ENCODE measurements around the gene ALKAL2. TPM values are rescaled to one million over a fixed set of nuclear protein-coding genes. Genes with fewer than 3 reads are reported as not detected.

ALKAL2 gene
- total and polyA plus RNA-seq, 9 of the 15 experiments (the other 6 are each of a cell fraction or from before 2014, with no cell fraction given): not detected

GRCh38 chr2:320561-320960 is 32.7 kb upstream of the ALKAL2 start:
- intact Hi-C loops (cut with micrococcal nuclease): no loop called here
- H3K4me2 ChIP-seq (ENCODE audit: insufficient read depth, low read length): no peak overlapping the region
- in situ Hi-C loops (cut with MboI): no loop called here
- H3K9ac ChIP-seq (ENCODE audit: insufficient read depth in 1 of 2, low read depth in 2 of 2, low read length in 2 of 2): no peak overlapping the region
- H3K4me1 ChIP-seq (replicated peaks in 1 of 2; ENCODE audit: control insufficient read depth in 2 of 2, insufficient read depth in 2 of 2, low read length in 2 of 2): peaks cover 0 to 13% of the 10 kb centered on the region in 2 experiments; a peak in 1 of 5 replicates
- H3K9me1 ChIP-seq (ENCODE audit: control insufficient read depth, insufficient read depth, low read length): no peaks in the 10 kb centered on the region
- H3K79me2 ChIP-seq (ENCODE audit: control insufficient read depth, insufficient read depth, low read length): no peaks in the 10 kb centered on the region
- H3K4me3 ChIP-seq: no peak overlapping the region
- BruUV-seq (replicated peaks): no TSS peak
- DNase-seq (ENCODE audit: extremely low read depth in 1 of 4, low spot score in 3 of 4) (no peak), ATAC-seq (no peak), FAIRE-seq (no peak)
- no peak overlapping the region for H3K27ac ChIP-seq (ENCODE audit: extremely low read depth, low read depth, low read length)
- POLR2A ChIA-PET: no interaction called here
- H3K36me3 ChIP-seq (ENCODE audit: control insufficient read depth, insufficient read depth, low read length): no peaks in the 10 kb centered on the region
- H4K20me1 ChIP-seq (replicated peaks; ENCODE audit: control insufficient read depth, insufficient read depth, low read length): no peaks in the 10 kb centered on the region
- no peak overlapping the region for H2AFZ ChIP-seq (ENCODE audit: low read depth, low read length)
- CTCF ChIA-PET (ENCODE audit: low intra/inter-chr PET ratio): no interaction called here
- H3K27me3 ChIP-seq (ENCODE audit: control insufficient read depth in 2 of 2, insufficient read depth in 2 of 2, low read length in 2 of 2): peaks cover 5 to 40% of the 10 kb centered on the region in 2 experiments; a peak in 3 of 5 replicates
- 3% methylated on average over 4 of the region's 4 CpGs for WGBS (ENCODE audit: insufficient coverage, low coverage, missing lambda C conversion rate)
- no peaks in the 10 kb centered on the region for H3K9me3 ChIP-seq (replicated peaks; ENCODE audit: control insufficient read depth, insufficient read depth, low read depth, low read length)
- no peak for TF ChIP-seq MCM2 (IDR thresholded peaks at IDR 0.05; ENCODE audit: low read depth)
- no peak for TF ChIP-seq HDGF (IDR thresholded peaks at IDR 0.05)
- TF ChIP-seq RAD21 (CRISPR knock-in tag; conservative IDR thresholded peaks at IDR 0.05 in 1 of 2, IDR thresholded peaks at IDR 0.05 in 1 of 2): no peak
- TF ChIP-seq AFF4 (CRISPR knock-in tag; IDR thresholded peaks at IDR 0.05): no peak
- no peak for TF ChIP-seq TAF9B (IDR thresholded peaks at IDR 0.05; ENCODE audit: partially characterized antibody)
- TF ChIP-seq MBD2 (IDR thresholded peaks at IDR 0.05; ENCODE audit: borderline replicate concordance, low read depth): no peak
- no peak for TF ChIP-seq ZHX1 (conservative IDR thresholded peaks at IDR 0.05; ENCODE audit: low read length)
- TF ChIP-seq ZNF134 (CRISPR knock-in tag; conservative IDR thresholded peaks at IDR 0.05): no peak
- TF ChIP-seq ZNF197 (CRISPR knock-in tag; IDR thresholded peaks at IDR 0.05; ENCODE audit: low read depth): no peak
- TF ChIP-seq BRD9 (IDR thresholded peaks at IDR 0.05; ENCODE audit: low read depth, partially characterized antibody): no peak
- TF ChIP-seq ZNF561 (CRISPR knock-in tag; conservative IDR thresholded peaks at IDR 0.05): no peak
- no peak for TF ChIP-seq ZBTB34 (CRISPR knock-in tag; IDR thresholded peaks at IDR 0.05)
- TF ChIP-seq MXI1 (IDR thresholded peaks at IDR 0.05; ENCODE audit: low read depth, low read length): no peak
- no peak for TF ChIP-seq BRF2 (IDR thresholded peaks at IDR 0.05; ENCODE audit: borderline replicate concordance, insufficient read depth, insufficient read length)
- no peak for TF ChIP-seq XRCC4 (IDR thresholded peaks at IDR 0.05; ENCODE audit: extremely low read depth, insufficient read depth, insufficient read length)
